ENCODE data around the gene AHNAK2.

Gene AHNAK2

DNA sequence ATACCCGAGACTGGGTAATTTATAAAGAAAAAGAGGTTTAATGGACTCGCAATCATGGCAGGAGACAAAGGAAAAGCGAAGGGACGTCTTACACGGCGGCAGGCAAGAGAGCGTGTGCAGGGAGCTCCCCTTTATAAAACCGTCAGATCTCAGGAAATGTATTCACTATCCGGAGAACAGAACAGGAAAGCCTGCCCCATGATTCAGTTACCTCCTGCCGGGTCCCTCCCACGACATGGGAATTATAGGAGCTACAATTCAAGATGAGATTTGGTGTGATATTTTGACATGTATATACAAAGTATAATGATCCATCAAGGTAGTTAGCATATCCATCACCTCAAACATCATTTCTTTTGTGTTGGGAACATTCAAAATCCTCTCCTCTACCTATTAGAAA lies 45.0 kb upstream of the AHNAK2 start:
- H3K4me3 ChIP-seq (ENCODE audit: low read length) = no peak overlapping the region
- TF ChIP-seq, protein P1, sequence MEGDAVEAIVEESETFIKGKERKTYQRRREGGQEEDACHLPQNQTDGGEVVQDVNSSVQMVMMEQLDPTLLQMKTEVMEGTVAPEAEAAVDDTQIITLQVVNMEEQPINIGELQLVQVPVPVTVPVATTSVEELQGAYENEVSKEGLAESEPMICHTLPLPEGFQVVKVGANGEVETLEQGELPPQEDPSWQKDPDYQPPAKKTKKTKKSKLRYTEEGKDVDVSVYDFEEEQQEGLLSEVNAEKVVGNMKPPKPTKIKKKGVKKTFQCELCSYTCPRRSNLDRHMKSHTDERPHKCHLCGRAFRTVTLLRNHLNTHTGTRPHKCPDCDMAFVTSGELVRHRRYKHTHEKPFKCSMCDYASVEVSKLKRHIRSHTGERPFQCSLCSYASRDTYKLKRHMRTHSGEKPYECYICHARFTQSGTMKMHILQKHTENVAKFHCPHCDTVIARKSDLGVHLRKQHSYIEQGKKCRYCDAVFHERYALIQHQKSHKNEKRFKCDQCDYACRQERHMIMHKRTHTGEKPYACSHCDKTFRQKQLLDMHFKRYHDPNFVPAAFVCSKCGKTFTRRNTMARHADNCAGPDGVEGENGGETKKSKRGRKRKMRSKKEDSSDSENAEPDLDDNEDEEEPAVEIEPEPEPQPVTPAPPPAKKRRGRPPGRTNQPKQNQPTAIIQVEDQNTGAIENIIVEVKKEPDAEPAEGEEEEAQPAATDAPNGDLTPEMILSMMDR (IDR thresholded peaks at IDR 0.05; ENCODE audit: insufficient read depth, low read depth, low read length, missing control alignments) = no peak
- peak; percentile 54 for DNase-seq (ENCODE audit: low read depth)

DNA sequence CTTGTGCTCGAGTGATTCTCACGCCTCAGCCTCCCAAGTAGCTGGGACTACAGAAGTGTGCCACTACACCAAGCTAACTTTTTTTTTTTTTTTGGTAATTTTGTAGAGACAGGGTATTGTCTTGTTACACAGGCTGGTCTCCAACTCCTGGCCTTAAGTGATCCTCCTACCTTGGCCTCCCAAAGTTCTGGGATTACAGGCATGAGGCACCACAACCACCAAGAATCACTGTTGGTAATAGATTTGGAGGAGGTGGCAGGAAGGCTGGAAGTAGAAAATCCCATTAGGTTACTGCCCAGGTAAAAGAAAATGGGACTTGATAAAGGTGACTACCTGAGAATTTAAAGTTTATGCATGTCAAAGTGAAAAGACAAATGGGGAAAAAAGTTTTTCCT lies 44.1 kb upstream of the AHNAK2 start:
- TF ChIP-seq, protein P1 (IDR thresholded peaks at IDR 0.05; ENCODE audit: insufficient read depth, low read depth, low read length, missing control alignments) = no peak
- no peak for DNase-seq (ENCODE audit: low read depth)
- H3K4me3 ChIP-seq (ENCODE audit: low read length) = peak overlapping the region; percentile 80

DNA sequence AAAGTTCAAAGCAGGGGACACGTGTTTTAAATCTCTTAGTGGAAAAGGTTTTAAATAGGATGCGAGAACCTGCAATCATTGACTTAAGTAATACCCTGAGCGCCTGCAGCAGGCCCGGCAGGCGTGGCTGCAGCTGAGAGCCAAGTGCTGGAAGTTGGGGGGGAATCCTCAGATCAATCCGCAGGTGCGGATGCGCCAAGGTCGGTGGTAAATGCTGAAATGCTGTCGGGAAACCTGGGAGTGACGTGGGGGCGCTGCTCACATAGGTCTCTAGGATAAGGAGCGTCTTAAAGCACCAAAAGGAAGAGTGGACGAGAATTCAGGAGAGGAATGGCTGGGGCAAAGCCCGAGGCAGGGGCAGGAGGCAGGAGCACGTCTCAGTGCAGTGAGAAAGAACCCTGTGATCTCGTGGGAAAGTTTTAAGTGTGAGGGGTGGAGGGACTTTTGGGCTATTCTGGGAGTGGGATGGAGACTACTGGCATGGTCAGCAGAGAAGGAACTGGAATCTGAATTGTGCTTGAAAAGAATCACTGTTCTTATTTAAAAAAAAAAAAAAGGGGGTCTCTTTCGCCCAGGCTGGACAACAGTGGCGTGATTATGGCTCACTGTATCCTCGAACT lies 43.6 kb upstream of the AHNAK2 start:
- TF ChIP-seq, protein P1 (IDR thresholded peaks at IDR 0.05; ENCODE audit: insufficient read depth, low read depth, low read length, missing control alignments) = peak; percentile 8
- DNase-seq (ENCODE audit: low read depth) = peak; percentile 54

DNA sequence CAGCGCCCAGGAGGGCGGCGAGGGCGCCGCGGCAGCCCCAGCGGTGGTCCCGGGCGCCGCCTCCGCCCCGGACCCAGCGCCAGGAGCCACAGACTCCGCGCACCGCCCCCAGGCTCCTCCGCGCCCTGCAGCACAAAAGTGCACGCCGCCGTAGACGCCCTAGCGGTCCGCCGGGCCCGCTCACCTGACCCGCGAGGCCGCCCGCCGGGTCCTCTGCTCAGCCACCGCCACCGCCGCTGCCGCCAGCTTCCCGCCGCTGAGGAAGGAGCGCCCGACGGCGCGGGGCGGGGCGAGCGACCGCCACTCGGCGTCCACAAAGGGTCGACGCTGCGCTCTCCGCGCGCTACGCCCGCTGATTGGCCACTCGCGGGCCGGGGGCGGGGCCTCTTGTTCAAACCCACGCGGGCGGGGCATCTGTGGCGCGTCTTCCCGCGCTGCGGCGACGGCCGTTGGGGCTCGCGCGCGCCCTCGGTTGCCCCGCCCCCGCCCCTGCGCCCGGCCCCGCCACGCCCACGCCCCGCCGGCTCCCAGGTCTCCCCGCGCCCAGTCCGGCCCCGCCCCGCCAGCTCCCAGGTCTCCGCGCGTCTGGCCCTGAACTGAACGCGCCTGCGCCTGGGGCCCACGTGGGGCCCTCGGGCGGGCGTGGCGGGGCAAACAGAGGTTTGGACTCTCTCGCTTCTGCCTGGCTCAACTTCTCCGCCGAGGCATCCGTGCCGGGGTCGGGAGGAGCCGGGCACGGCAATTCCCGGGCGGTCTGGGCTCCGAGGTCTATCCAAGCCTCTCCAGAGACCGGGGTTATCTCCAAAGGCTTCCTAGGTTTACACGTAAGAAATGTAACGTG lies 42.9 kb upstream of the AHNAK2 start, which contains the start of gene CDCA4:
CDCA4 (minus strand) TSS at position 269 of the 841 bp plus-strand sequence. CDS start 9,154 bp downstream, outside the sequence.
- peak; percentile 97 for DNase-seq (ENCODE audit: low read depth)
- peak within 1 kb of the TSS; percentile 82 for H3K4me3 ChIP-seq (ENCODE audit: low read length)
- TF ChIP-seq, protein P1 (IDR thresholded peaks at IDR 0.05; ENCODE audit: insufficient read depth, low read depth, low read length, missing control alignments) = no peak

More for the DNA sequence above, 43.6 kb upstream of the AHNAK2 start:
- peak overlapping the region; percentile 80 for H3K4me3 ChIP-seq (ENCODE audit: low read length)

DNA sequence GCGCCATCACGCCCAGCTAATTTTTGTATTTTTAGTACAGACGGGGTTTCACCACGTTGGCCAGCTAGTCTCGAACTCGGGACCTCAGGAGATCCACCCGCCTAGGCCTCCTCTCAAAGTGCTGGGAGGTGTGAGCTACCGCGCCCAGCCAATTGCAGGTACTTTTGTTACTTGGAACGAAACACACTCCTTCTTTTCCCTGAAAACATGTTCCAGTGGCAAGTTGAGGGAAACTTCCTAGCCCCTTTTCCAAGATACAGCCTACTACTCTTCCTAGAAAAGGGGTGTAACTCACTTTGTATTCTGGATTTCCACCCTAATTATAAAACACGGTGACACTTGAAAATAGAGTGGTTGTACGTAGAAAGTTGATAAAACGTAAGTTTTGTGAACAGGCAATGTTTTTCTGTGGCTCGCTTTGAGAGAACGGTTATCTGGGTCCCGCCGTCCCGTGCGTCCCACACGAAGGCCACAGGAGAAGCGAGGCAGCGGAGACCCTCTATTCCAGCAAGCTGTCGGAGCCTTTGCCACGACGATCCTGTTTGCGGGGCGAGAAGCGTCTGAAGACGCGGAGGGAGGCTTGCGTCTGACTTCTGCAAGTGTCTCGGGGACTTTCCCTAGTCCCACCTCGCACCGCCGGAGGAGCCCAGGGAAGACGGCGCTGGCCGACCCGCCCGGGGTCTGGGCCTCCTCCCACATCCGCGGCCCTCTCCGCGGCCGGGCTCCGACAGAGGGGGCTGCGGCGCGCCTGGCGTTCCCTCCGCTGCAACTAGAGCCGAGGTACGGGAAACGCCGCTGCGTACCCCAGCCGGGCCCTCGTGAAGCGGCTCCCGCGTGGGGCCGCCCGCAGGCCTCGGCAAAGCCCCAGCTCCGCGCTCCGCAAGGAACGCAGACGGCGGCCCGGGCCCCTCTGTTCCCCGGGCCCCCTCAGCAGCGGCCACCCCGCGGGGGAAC lies 42.0 kb upstream of the AHNAK2 start:
- peak overlapping the region; percentile 82 for H3K4me3 ChIP-seq (ENCODE audit: low read length)
- TF ChIP-seq, protein P1 (IDR thresholded peaks at IDR 0.05; ENCODE audit: insufficient read depth, low read depth, low read length, missing control alignments) = no peak
- peak; percentile 49 for DNase-seq (ENCODE audit: low read depth)

DNA sequence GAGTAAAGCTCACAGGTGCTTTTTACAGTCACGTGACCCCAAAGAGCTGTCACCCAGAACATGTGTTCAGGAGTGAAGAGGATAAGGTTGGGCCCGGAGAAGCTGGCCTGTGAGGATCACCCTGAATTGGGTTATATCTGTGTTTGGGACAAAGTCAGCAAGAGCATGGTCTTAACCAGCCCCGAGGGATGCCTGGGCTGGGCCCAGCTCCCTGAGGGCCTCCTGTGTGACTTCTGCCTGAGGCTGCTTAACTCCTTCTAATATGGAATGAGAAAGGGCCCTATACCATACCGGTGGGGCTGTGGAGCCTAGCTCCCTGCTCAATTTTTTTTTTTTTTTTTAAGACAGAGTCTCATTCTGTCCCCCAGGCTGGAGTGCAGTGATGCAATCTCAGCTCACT lies 40.2 kb upstream of the AHNAK2 start:
- H3K4me3 ChIP-seq (ENCODE audit: low read length) = peak overlapping the region; percentile 19
- DNase-seq (ENCODE audit: low read depth) = no peak
- TF ChIP-seq, protein P1 (IDR thresholded peaks at IDR 0.05; ENCODE audit: insufficient read depth, low read depth, low read length, missing control alignments) = no peak
